HG02642 (cell line): ENCODE results near the gene WFS1.

Experiments used
- ATAC-seq: cut with Tn5 transposase; IDR thresholded peaks from one replicate; pipeline ENCODE4 v1.9.1; 2021; ENCODE audit warnings: mild to moderate bottlenecking; ENCODE audit not compliant: unreplicated experiment, poor library complexity

The WFS1 gene

DNA sequence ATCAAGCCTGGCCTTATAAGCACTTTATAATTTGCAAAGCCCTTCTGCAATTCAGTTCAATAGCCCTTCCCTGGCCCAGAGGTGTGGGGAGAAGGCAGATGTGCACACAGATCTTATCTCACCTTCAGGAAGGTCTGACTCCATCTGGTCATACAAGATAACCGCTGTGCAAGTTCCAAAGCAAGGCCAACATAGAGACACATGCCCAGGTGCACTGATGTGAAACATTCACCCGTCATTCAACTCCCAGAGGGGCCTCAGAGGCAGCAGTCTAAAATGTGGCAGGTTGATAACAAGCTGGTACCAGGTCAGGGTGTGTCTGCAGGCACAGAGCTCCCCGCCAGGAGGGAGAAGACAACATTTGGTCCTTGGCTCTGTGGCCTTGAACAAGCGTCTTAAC lies 10.9 kb upstream of the WFS1 start:
- ATAC-seq = no peak

DNA sequence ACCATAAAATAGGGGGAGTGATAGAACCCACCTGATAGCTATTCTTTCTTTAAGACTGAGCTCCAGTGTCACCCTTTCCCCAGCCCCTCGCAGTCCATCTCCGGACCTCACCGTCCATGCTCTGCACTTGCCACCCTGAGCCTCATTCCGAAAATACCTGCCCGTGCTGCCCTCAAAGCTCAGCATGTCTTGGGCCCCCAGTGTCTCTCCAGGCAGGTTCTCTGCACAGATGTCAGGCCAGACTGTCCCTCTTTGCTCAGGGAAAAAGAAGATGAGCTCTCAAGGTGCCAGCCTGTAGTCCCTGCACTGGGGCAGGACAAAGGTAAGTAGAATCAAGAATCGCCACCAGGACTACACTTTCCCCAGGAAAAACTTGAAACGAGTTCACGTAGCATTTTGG lies 9.8 kb upstream of the WFS1 start:
- no peak for ATAC-seq

- no peak for ATAC-seq
Measured at GRCh38 chr4:6262176-6262575, 7.5 kb upstream of the WFS1 start.

- ATAC-seq = no peak
Measured at GRCh38 chr4:6262847-6263487, 6.7 kb upstream of the WFS1 start.

- ATAC-seq = no peak
Measured at GRCh38 chr4:6263526-6264224, 6.0 kb upstream of the WFS1 start.

GRCh38 chr4:6264225-6264540 lies 5.5 kb upstream of the WFS1 start:
- no peak for ATAC-seq

DNA sequence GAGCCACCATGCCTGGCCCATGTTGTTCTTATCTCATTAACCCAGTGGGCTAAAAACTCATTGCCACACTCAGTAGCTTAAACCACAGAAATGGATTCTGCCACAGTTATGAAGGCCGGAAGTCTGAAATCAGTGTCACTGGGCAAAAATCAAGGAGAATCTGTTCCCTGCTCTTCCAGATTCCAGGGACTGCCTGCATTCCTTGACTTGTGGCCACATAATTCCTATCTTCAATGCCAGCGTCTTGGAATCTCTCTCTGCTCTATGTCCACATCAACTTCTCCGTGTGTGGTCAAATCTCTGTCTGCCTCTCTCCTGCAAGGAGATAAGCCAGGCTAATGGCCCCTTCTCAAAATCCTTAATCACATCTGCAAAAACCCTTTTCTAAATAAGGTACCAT lies 4.1 kb upstream of the WFS1 start:
- no peak for ATAC-seq

GRCh38 chr4:6267573-6267972 lies 2.1 kb upstream of the WFS1 start:
- ATAC-seq = no peak

- ATAC-seq = no peak
Measured at GRCh38 chr4:6268650-6269615, 717 bp upstream of the WFS1 start.

DNA sequence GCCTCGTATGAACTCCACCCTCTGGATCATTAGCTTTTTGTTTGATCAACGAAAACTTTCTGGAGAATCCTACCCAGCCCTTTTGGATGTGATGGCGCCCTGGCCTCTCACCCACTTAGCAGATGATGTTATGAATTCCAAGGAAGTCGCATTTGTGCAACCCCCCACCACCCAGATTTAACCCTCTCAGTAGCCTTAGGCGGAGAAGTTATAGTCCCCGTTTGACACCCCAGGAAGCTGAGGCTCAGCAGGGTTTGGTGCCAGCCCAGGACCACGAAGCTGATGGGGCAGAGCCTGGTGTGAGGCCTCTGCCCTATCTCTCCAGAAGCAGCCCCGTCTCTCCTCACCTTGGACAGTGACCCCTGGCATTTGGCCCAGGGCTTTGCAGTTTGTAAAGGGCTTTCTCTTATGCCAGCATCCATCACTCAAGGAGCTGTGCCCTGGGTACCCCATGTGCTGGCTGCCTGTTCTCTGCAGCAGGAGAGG lies 1.0 kb downstream of the WFS1 start:
- ATAC-seq = no peak

- ATAC-seq = no peak
Measured at GRCh38 chr4:6271206-6271605, 1.6 kb downstream of the WFS1 start.

GRCh38 chr4:6271701-6272465 lies 2.2 kb downstream of the WFS1 start:
- ATAC-seq = no peak

DNA sequence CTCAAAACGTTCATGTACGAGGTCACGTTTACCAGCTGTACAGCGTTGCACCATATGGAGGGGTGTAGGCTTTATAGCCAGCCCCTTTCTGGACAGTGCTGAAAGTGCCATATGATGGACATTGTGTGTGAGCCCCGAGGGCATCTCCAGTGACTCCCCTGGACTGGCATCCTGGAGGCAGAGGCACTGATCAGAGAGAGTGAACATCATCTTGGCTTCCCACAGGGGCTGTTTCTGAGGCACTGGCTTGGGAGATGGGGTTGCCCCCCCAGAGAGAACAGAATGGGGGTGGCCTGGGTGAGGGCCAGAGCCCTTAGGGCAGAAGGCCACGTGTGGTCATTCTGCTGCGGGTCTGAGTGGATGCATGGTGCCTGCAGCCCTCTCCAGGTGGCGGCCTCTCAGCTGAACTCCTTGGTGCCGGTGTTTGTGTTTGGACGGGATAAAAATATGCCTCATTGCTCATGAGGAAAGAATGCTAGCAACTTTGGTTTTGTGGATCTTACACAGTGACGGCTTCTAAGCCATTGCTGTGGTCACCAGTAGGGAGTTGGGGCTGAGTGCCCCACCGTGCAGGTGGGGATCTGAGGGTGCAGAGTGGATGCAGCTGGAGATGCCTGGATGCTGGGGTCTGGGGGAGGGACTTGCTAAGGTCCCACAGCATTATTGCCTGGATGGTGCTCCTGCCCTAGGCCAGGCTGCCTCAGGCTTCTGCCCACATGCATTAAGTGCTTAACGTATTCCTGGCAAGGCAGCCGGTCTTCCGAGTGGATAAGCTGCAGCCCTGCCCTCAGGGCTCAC lies 3.4 kb downstream of the WFS1 start:
- no peak for ATAC-seq

GRCh38 chr4:6273661-6273990 lies 4.0 kb downstream of the WFS1 start:
- ATAC-seq = no peak

DNA sequence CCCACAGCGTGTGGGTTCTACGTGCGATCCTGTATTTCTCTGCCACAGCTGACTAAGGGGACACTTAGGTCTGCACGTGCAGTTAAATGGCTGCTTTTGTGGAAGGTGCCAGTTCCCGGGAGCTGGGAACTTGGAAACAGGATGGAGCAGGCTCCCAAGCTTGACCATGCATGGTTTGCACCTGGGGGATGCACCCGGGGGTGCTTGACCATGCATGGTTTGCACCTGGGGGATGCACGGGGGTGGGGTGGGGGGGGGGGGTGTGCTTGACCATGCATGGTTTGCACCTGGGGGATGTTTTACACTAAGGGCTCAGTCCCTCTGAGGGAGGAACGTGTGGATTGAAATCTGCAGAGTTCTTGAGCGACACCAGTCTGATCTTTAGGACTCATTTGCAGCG lies 5.7 kb downstream of the WFS1 start:
- no peak for ATAC-seq

- ATAC-seq = no peak
Measured at GRCh38 chr4:6275898-6276806, 6.5 kb downstream of the WFS1 start.

- no peak for ATAC-seq
Measured at GRCh38 chr4:6277139-6277802, 7.6 kb downstream of the WFS1 start.
